HepG2 (cell line): ENCODE results near the gene EPB41L4A. TPM values are rescaled to one million over a fixed set of nuclear protein-coding genes. Genes with fewer than 3 reads are reported as not detected.

Experiments used
- ATAC-seq: fragments of 200-7000 bp; cut with Tn5 transposase; 3 replicates; pipeline ENCODE4 v1.9.1; 2020; ENCODE audit warnings: mild to moderate bottlenecking, moderate library complexity
- BruUV-seq: library from RNA; stranded (reverse); fragments of 400-500 nt; replicated peaks from 2 replicates; lab custom pipeline; 2021; lab: Mats Ljungman, UMichigan
- CTCF ChIA-PET: fragments of 300-600 bp; formaldehyde crosslinking; extraction: SDS; loops from one replicate; lab custom pipeline; 2021; ENCODE audit warnings: low total read pairs, inconsistent platforms, low intra/inter-chr PET ratio; lab: Yijun Ruan, JAX
- POLR2A ChIA-PET: fragments of 350-600 bp; sonication (Branson Sonifier 250); formaldehyde crosslinking; loops from one replicate; lab custom pipeline; 2020; ENCODE audit warnings: antibody characterized with exemption, inconsistent platforms; lab: Yijun Ruan, JAX
- DNase-seq: peaks from one replicate; pipeline ENCODE4 v3.0.0-alpha.2; 2015; ENCODE audit warnings: low spot score
- FAIRE-seq: peaks from 3 replicates; lab custom pipeline; 2011; peaks lifted over from hg19 to GRCh38; lab: Jason Lieb, UNC
- H2AFZ ChIP-seq: one replicate; pipeline ENCODE4 v1.6.1; 2011; ENCODE audit warnings: low read length, inconsistent platforms
- H3K27ac ChIP-seq: fragments of 300-600 bp; 3 replicates; pipeline ENCODE4 v1.8.0; 2011; ENCODE audit warnings: mixed run types, mild to moderate bottlenecking, mixed read lengths, low read length, inconsistent platforms; ENCODE audit not compliant: insufficient read depth; ENCODE audit errors: extremely low read length
- H3K27me3 ChIP-seq, 2 experiments: fragments of 200-600 bp in 1 of 2; 2 replicates in 1 of 2; 3 replicates in 1 of 2; pipeline versions ENCODE4 v1.6.0 to v1.8.0; 2011; ENCODE audit warnings: low read length in 2 of 2, mild to moderate bottlenecking in 2 of 2, moderate library complexity in 2 of 2, inconsistent platforms in 1 of 2; ENCODE audit not compliant: insufficient read depth in 2 of 2, control insufficient read depth in 1 of 2
- H3K36me3 ChIP-seq, 2 experiments: fragments of 200-600 bp in 1 of 2; replicated peaks in 1 of 2; 2 replicates in 1 of 2; 3 replicates in 1 of 2; pipeline versions ENCODE4 v1.5.1 to v1.8.0; 2011; ENCODE audit warnings: low read length in 2 of 2, inconsistent platforms in 1 of 2; ENCODE audit not compliant: insufficient read depth in 2 of 2, control insufficient read depth in 1 of 2
- H3K4me1 ChIP-seq: 2 replicates; pipeline ENCODE4 v1.5.1; 2012; ENCODE audit warnings: low read length, inconsistent platforms; ENCODE audit not compliant: insufficient read depth
- H3K4me2 ChIP-seq: 2 replicates; pipeline ENCODE4 v1.6.0; 2011; ENCODE audit warnings: low read depth, low read length, inconsistent platforms
- H3K4me3 ChIP-seq, 3 experiments: fragments of 200-600 bp in 1 of 3; sonication (generic), shearing (Covaris generic) in 1 of 3; replicated peaks in 1 of 3; 2 replicates each; pipeline ENCODE4 v1.5.1; 2011 to 2016; ENCODE audit warnings: low read length in 3 of 3, inconsistent platforms in 2 of 3, low read depth in 2 of 3, mild to moderate bottlenecking in 2 of 3, control low read depth in 1 of 3, mixed read lengths in 1 of 3; ENCODE audit not compliant: insufficient read depth in 1 of 3
- H3K79me2 ChIP-seq: one replicate; pipeline ENCODE4 v1.6.1; 2011; ENCODE audit warnings: low read length, inconsistent platforms; ENCODE audit not compliant: insufficient read depth
- H3K9ac ChIP-seq: 2 replicates; pipeline ENCODE4 v1.6.0; 2011; ENCODE audit warnings: mild to moderate bottlenecking, low read depth, low read length, inconsistent platforms; ENCODE audit not compliant: insufficient read depth
- H3K9me3 ChIP-seq: 2 replicates; pipeline ENCODE4 v1.5.1; 2012; ENCODE audit warnings: mild to moderate bottlenecking, low read length
- H4K20me1 ChIP-seq: 2 replicates; pipeline ENCODE4 v1.6.0; 2011; ENCODE audit warnings: inconsistent platforms, mild to moderate bottlenecking, low read length, moderate library complexity; ENCODE audit not compliant: insufficient read depth
- BORCS8-MEF2B ChIP-seq: sonication (generic); formaldehyde crosslinking; IDR thresholded peaks from 2 replicates; pipeline ENCODE4 v1.8.0; 2022; ENCODE audit warnings: mild to moderate bottlenecking, missing genetic modification reagents
- HNRNPL ChIP-seq: fragments of 200-400 bp; formaldehyde crosslinking; IDR thresholded peaks from 2 replicates; pipeline ENCODE4 v1.6.1; 2017; ENCODE audit warnings: mild to moderate bottlenecking, low read depth, low read length
- RFX1 ChIP-seq: fragments of 450-650 bp; IDR thresholded peaks from 2 replicates; pipeline ENCODE4 v1.6.1; 2017
- SIN3A ChIP-seq: IDR thresholded peaks from 2 replicates; pipeline ENCODE4 v1.6.1; 2011; ENCODE audit warnings: low read depth, mild to moderate bottlenecking, control low read depth, low read length, borderline replicate concordance
- ZNF17 ChIP-seq: sonication (generic); formaldehyde crosslinking; IDR thresholded peaks from 2 replicates; pipeline ENCODE4 v1.5.0; 2020; ENCODE audit warnings: mild to moderate bottlenecking, missing genetic modification reagents
- WGBS: methylation state at CpG from one replicate; pipeline ENCODE4 v1.1.6; 2017; ENCODE audit warnings: low lambda C conversion rate; 5-methylcytosine and 5-hydroxymethylcytosine counted together
- in situ Hi-C: cut with HindIII; loops from 2 replicates; pipeline ENCODE4 v1.10.0; 2017; ENCODE audit warnings: low pct_unique_long_range_greater_than_20kb; ENCODE audit not compliant: extremely low pct_ligation_motif_present
- intact Hi-C: fragments of 100-400 bp; cut with micrococcal nuclease; formaldehyde crosslinking; loops from one replicate; pipeline ENCODE4 v1.10.0; 2022; ENCODE audit not compliant: unreplicated experiment
- polyA plus RNA-seq, 8 experiments: library from polyadenylated mRNA; depleted of rRNA in 3 of 8; stranded (reverse) in 7 of 8; unstranded in 1 of 8; fragments of >200 nt; fragmentation: Illumina TruSeq in 4 of 8; extraction: Trizol in 4 of 8; gene quantifications; 2 replicates each; pipeline versions ENCODE4 v1.2.1 to v1.2.3, GENCODE V29; 2011 to 2016; ENCODE audit warnings: low read depth in 4 of 8, missing spikeins in 1 of 8, mixed read lengths in 1 of 8; ENCODE audit not compliant: insufficient read depth in 1 of 8
- total RNA-seq, 5 experiments: library from RNA; depleted of rRNA; stranded (reverse); fragments of >200 nt; fragmentation: Illumina TruSeq; extraction: Trizol; gene quantifications; 2 replicates each; pipeline ENCODE4 v1.2.3, GENCODE V29; 2016; ENCODE audit warnings: low read depth in 1 of 5
- TF ChIP-seq, protein P1 (sequence below): sonication (generic); formaldehyde crosslinking; IDR thresholded peaks from 2 replicates; pipeline ENCODE4 v1.4.0; 2020; ENCODE audit warnings: mild to moderate bottlenecking, missing genetic modification reagents

Gene EPB41L4A
- total and polyA plus RNA-seq, 2 of the 13 experiments (the other 11 are each of a cell fraction or from before 2014, with no cell fraction given) = 0.07 TPM; not detected in 1

- in situ Hi-C loops (loop anchor here (10.0 kb wide), 1 partner anchor 242 kb away; no protein-coding TSS in a partner anchor), intact Hi-C loops (no loop called here)
- CTCF ChIA-PET = no interaction called here
- 0 out of 5 replicates have a peak, but pooled peaks cover 0 to 4% of the 10 kb centered on the region in 2 experiments for H3K27me3 ChIP-seq
- DNase-seq (no peak), ATAC-seq (no peak), FAIRE-seq (no peak)
- no peaks in the 10 kb centered on the region for H3K79me2 ChIP-seq
- BruUV-seq = no TSS peak
- TF ChIP-seq ZNF17 (CRISPR knock-in tag) (no peak), RFX1 (peak; percentile 28; the same call in 1 of the 2 replicates)
- POLR2A ChIA-PET = no interaction called here
- H3K4me3 ChIP-seq = no peak overlapping the region
- 2% methylated on average over 8 of the region's 8 CpGs for WGBS
- H3K36me3 ChIP-seq = no peaks in the 10 kb centered on the region
- no peak overlapping the region for H3K9ac ChIP-seq
- H3K4me2 ChIP-seq = no peak overlapping the region
- H2AFZ ChIP-seq = no peak overlapping the region
- no peaks in the 10 kb centered on the region for H3K9me3 ChIP-seq
- no peaks in the 10 kb centered on the region for H3K4me1 ChIP-seq
- no peaks in the 10 kb centered on the region for H4K20me1 ChIP-seq
- no peak overlapping the region for H3K27ac ChIP-seq
These were observed 235.9 kb downstream of the EPB41L4A start for GRCh38 chr5:112183103-112183711.

- no peaks in the 10 kb centered on the region for H3K36me3 ChIP-seq
- POLR2A ChIA-PET = no interaction called here
- H3K4me3 ChIP-seq = no peak overlapping the region
- H2AFZ ChIP-seq = no peak overlapping the region
- intact Hi-C loops (no loop called here), in situ Hi-C loops (no loop called here)
- H4K20me1 ChIP-seq = no peaks in the 10 kb centered on the region
- H3K4me2 ChIP-seq = no peak overlapping the region
- ATAC-seq (no peak), FAIRE-seq (no peak), DNase-seq (no peak)
- TF ChIP-seq, protein P1, sequence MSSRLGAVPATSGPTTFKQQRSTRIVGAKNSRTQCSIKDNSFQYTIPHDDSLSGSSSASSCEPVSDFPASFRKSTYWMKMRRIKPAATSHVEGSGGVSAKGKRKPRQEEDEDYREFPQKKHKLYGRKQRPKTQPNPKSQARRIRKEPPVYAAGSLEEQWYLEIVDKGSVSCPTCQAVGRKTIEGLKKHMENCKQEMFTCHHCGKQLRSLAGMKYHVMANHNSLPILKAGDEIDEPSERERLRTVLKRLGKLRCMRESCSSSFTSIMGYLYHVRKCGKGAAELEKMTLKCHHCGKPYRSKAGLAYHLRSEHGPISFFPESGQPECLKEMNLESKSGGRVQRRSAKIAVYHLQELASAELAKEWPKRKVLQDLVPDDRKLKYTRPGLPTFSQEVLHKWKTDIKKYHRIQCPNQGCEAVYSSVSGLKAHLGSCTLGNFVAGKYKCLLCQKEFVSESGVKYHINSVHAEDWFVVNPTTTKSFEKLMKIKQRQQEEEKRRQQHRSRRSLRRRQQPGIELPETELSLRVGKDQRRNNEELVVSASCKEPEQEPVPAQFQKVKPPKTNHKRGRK (CRISPR knock-in tag) = no peak
- TF ChIP-seq BORCS8-MEF2B (CRISPR knock-in tag) (no peak), SIN3A (no peak), HNRNPL (no peak)
- H3K9me3 ChIP-seq = no peaks in the 10 kb centered on the region
- H3K79me2 ChIP-seq = no peaks in the 10 kb centered on the region
- CTCF ChIA-PET = no interaction called here
- WGBS = 0% methylated on average over 1 of the region's 1 CpG
- no peaks in the 10 kb centered on the region for H3K4me1 ChIP-seq
- H3K9ac ChIP-seq = no peak overlapping the region
- no TSS peak for BruUV-seq
- no peak overlapping the region for H3K27ac ChIP-seq
- H3K27me3 ChIP-seq = no peaks in the 10 kb centered on the region
These were observed 239.8 kb downstream of the EPB41L4A start for GRCh38 chr5:112179290-112179689.
